ENCODE measurements around the gene CFAP100.

CFAP100 gene

DNA sequence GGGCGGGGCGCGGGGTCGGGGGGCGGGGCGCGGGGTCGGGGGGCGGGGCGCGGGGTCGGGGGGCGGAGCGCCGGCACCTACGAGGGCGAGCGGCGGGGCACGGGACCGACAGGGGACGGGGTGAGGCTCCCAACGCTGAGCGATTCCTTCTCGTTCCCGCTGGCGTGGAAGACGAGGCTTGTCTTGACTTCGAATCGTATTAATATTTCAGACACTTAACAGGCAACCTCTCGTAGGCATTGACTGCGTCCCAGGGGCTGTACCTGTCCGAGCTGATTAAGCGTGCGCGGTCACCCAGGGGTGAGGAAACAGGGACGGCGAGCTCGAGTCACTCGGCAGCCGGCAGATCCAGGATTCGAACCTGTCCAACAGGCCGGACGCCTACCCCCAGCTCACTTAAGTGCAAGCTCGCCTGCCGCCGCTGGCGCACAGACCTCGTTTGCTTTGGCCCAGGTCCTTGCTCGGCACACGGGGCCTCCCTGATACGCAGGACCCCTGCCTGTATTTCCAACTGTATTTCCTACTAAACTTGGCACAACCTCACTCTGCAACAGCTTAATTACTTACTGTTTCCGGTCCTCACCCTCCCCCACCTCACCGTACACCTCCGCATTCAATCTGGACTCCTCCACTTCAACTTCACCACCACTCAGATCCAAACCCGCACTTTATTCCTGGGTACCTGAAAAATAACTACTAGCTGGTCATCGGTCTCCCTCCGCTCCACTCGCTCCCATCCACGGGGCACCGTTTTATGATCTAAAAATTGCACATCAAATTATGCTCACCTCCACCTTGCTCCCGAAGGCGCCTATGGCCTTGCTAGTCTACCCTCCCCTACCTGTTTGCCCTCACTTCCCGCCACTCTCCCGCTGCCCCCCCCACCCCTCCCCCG is 81.7 kb downstream of the CFAP100 start:
- peak overlapping the region; percentile 80; the same call in 1 of the 2 replicates for H3K4me3 ChIP-seq (ENCODE audit: low read length)
- no peak for TF ChIP-seq ZNF274 (IDR thresholded peaks at IDR 0.05; ENCODE audit: low read depth, low read length)

DNA sequence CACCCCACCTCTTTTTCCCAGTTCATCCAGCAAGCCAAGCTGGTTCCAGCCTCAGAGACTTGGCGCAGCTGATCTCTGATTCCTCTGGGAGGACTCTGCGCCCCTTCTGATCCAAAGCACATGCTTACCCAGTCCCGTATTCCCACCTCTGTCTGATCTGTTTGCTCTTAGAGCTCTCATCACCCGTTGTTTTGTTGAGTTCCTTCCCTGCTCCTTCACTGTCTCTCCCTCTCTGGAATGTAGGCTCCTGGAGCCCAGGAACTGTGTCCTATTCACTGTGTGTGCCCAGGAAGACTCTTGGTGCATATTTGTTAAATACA is 82.3 kb downstream of the CFAP100 start:
- TF ChIP-seq ZNF274 (IDR thresholded peaks at IDR 0.05; ENCODE audit: low read depth, low read length) = no peak
- no peak overlapping the region for H3K4me3 ChIP-seq (ENCODE audit: low read length)

- TF ChIP-seq ZNF274 (IDR thresholded peaks at IDR 0.05; ENCODE audit: low read depth, low read length) = no peak
- H3K4me3 ChIP-seq (ENCODE audit: low read length) = no peak overlapping the region
These were observed 84.0 kb downstream of the CFAP100 start for GRCh38 chr3:126478581-126479310.

DNA sequence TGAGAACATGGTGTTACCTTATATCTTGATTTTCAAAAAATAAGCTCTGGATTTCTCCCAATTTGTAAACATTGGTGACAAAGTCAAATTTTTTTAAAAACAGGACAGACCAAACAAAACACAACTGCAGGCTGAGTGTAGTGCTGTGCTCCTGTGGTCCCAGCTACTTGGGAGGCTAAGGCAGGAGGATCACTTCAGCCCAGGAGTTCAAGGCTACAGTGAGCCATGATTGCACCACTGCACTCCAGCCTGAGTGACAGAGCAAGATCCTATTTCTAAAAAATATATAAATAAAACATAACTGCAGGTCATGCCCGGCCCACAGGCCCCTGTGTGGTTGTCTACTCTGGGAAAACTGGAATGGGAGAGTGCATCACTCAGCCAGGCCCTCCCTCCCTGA is 84.9 kb downstream of the CFAP100 start:
- no peak for TF ChIP-seq ZNF274 (IDR thresholded peaks at IDR 0.05; ENCODE audit: low read depth, low read length)
- no peak overlapping the region for H3K4me3 ChIP-seq (ENCODE audit: low read length)

- no peak overlapping the region for H3K4me3 ChIP-seq (ENCODE audit: low read length)
- TF ChIP-seq ZNF274 (IDR thresholded peaks at IDR 0.05; ENCODE audit: low read depth, low read length) = no peak
These were observed 85.5 kb downstream of the CFAP100 start for GRCh38 chr3:126480206-126480605.

DNA sequence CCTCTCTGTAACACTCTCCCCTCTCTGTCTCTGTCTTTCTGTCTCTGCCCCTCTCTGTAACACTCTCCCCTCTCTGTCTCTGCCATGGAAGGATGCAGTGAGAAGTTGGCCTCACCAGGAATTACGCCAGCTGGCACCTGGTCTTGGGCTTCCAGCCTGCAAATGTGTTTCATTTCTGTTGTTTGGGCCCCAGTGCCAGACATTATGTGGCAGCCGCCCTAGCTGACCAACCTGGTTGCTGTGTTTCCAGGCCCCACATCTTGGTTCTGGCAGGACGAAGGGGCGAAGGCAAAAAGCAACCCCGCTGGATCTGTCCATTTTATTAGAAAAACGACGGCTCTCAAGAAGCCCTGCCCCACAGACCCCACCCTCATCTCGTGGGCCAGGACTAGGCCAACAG is 86.2 kb downstream of the CFAP100 start:
- H3K4me3 ChIP-seq (ENCODE audit: low read length) = no peak overlapping the region
- no peak for TF ChIP-seq ZNF274 (IDR thresholded peaks at IDR 0.05; ENCODE audit: low read depth, low read length)

DNA sequence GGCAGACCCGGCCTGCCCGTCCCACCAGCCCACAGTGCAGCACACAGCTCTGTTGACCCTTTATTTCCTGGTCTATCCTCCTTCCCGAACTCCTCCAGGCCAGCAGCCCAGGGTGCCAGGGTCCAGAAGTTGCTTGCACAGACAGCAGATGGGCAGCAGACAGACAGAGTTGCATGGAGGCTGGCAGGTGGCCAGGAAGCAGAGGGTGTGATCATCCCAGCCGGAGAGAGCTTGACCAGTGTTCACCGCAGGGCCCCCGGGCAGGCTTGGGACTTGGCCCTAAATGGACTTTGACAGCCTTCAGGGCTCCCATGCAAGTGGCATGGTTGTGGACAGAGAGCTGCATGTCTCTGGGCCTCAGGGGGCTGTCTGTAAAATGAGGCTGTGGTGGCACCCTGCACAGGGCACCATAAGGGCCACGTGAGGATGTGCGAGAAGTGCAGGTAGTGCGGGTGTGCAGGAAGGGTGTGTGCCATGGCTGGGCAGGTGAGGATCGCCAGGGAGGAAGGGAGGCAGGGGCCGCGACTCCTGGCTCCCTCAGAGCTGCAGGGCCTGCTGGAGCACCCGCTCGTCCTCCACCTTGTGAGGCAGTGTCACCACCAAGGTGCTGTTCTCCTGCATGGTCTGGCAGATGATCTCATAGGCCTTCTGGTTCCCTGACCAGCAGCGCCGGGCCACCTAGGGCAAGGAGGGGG is 87.2 kb downstream of the CFAP100 start:
- no peak overlapping the region for H3K4me3 ChIP-seq (ENCODE audit: low read length)
- no peak for TF ChIP-seq ZNF274 (IDR thresholded peaks at IDR 0.05; ENCODE audit: low read depth, low read length)

- TF ChIP-seq ZNF274 (IDR thresholded peaks at IDR 0.05; ENCODE audit: low read depth, low read length) = no peak
- H3K4me3 ChIP-seq (ENCODE audit: low read length) = no peak overlapping the region
These were observed 88.0 kb downstream of the CFAP100 start for GRCh38 chr3:126482503-126483255.

DNA sequence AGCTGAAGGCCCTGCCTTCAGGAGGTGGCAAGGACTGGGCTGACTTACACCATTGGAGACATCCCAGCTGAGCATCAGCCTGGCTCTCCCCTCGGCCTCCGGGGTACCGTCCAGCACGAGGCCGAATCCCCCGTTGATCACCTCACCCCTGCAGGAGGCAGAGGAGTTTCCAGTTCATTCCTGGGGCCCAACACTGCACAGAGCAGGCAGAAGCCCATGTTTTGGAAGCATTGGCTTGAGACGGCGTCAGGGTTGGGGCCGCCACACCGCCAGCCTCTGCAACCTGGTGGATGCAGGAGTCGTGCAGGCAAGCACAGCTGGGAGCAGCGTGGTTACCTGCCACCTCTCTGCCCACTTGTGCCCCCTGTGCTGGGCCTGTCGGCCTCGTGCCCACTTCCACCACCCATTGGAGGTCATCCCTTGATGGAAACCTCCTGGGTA is 88.6 kb downstream of the CFAP100 start:
- TF ChIP-seq ZNF274 (IDR thresholded peaks at IDR 0.05; ENCODE audit: low read depth, low read length) = no peak
- no peak overlapping the region for H3K4me3 ChIP-seq (ENCODE audit: low read length)

GRCh38 chr3:126484148-126484547 is 89.4 kb downstream of the CFAP100 start:
- no peak for TF ChIP-seq ZNF274 (IDR thresholded peaks at IDR 0.05; ENCODE audit: low read depth, low read length)
- no peak overlapping the region for H3K4me3 ChIP-seq (ENCODE audit: low read length)

GRCh38 chr3:126484662-126485061 is 90.0 kb downstream of the CFAP100 start:
- TF ChIP-seq ZNF274 (IDR thresholded peaks at IDR 0.05; ENCODE audit: low read depth, low read length) = no peak
- no peak overlapping the region for H3K4me3 ChIP-seq (ENCODE audit: low read length)

GRCh38 chr3:126485176-126485897 is 90.6 kb downstream of the CFAP100 start:
- no peak for TF ChIP-seq ZNF274 (IDR thresholded peaks at IDR 0.05; ENCODE audit: low read depth, low read length)

GRCh38 chr3:126485956-126486355 is 91.2 kb downstream of the CFAP100 start:
- TF ChIP-seq ZNF274 (IDR thresholded peaks at IDR 0.05; ENCODE audit: low read depth, low read length) = no peak
- no peak overlapping the region for H3K4me3 ChIP-seq (ENCODE audit: low read length)

More at GRCh38 chr3:126485176-126485897, 90.6 kb downstream of the CFAP100 start:
- H3K4me3 ChIP-seq (ENCODE audit: low read length) = no peak overlapping the region
